Upper lobe of left lung (tissue), 4 donors: Measurements from ENCODE around the gene SMARCD3.

Experiments used
- CTCF ChIP-seq, 6 experiments: fragments of 450-650 bp in 4 of 6; fragments of 200-600 bp in 2 of 6; sonication (generic) in 2 of 6; IDR thresholded peaks; one replicate each; pipeline ENCODE4 v1.5.1; 2016 to 2019; ENCODE audit warnings: antibody characterized with exemption in 6 of 6
- POLR2A ChIP-seq, 4 donors: fragments of 450-650 bp; IDR thresholded peaks; one replicate each; pipeline ENCODE4 v1.5.1; 2016 to 2017; ENCODE audit warnings: antibody characterized with exemption in 4 of 4, mild to moderate bottlenecking in 2 of 4
- POLR2AphosphoS5 ChIP-seq, 2 donors: sonication (generic); formaldehyde crosslinking; IDR thresholded peaks; one replicate each; pipeline ENCODE4 v1.5.1; 2017; ENCODE audit warnings: antibody characterized with exemption in 2 of 2

- TF ChIP-seq CTCF (IDR thresholded peaks at IDR 0.05), result no peak
- no peak for TF ChIP-seq POLR2AphosphoS5 (IDR thresholded peaks at IDR 0.05)
- no peak for TF ChIP-seq POLR2A (IDR thresholded peaks at IDR 0.05)
Measured at GRCh38 chr7:151211155-151211772, 37.2 kb downstream of the SMARCD3 start.
